ENCODE measurements around the gene LRBA. TPM values are rescaled to one million over a fixed set of nuclear protein-coding genes. Genes with fewer than 3 reads are reported as not detected.

LRBA gene
- total RNA-seq, 1 donor from 2014 or later: 28.2 TPM

DNA sequence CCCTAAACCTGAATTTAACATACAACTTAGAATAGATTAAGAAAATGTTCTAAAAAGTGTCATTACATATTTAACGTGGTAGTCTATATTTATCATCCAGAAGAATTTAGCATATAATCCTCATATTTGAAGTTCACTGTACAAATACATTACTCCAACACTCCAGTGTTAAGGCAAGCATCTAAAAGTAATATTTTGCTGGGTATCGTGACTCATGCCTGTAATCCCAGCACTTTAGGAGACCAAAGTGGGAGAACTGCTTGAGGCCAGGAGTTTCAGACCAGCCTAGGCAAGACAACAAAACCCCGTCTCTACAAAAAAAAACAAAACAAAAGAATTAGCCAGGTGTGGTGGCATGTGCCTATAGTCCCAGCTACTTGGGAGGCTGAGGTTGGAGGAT lies 24.8 kb downstream of the LRBA start:
- Mint-ChIP-seq H3K9me3 (peaks cover 3% of the 10 kb centered on the region), H3K4me3 (no peak overlapping the region), H3K27me3 (ENCODE audit: low read depth) (no peaks in the 10 kb centered on the region), H3K36me3 (ENCODE audit: low read depth) (no peaks in the 10 kb centered on the region), H3K27ac (ENCODE audit: unreplicated experiment) (no peak overlapping the region), H3K4me1 (no peaks in the 10 kb centered on the region)
- no peak for DNase-seq (ENCODE audit: low read depth, low spot score)
- TF ChIP-seq, protein P1, sequence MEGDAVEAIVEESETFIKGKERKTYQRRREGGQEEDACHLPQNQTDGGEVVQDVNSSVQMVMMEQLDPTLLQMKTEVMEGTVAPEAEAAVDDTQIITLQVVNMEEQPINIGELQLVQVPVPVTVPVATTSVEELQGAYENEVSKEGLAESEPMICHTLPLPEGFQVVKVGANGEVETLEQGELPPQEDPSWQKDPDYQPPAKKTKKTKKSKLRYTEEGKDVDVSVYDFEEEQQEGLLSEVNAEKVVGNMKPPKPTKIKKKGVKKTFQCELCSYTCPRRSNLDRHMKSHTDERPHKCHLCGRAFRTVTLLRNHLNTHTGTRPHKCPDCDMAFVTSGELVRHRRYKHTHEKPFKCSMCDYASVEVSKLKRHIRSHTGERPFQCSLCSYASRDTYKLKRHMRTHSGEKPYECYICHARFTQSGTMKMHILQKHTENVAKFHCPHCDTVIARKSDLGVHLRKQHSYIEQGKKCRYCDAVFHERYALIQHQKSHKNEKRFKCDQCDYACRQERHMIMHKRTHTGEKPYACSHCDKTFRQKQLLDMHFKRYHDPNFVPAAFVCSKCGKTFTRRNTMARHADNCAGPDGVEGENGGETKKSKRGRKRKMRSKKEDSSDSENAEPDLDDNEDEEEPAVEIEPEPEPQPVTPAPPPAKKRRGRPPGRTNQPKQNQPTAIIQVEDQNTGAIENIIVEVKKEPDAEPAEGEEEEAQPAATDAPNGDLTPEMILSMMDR (conservative IDR thresholded peaks at IDR 0.05): no peak

DNA sequence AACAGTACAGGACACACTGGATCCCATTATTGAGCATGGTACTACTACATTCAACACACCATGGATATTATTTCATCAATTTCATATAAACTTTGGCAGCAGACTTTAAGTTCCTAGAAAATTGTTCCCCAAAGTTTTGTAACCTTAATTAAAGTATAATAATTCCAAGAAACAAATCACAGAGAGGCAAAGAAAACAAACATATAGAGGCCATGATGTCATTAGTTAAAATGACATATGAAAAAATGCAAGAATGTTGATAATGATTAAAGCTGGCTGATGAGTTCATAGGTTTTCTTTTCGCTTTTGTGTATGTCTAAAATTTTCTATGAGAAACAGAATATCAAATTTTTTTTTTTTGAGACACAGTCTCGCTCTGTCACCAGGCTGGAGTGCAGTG lies 26.8 kb downstream of the LRBA start:
- Mint-ChIP-seq H3K9me3 (no peaks in the 10 kb centered on the region), H3K27me3 (ENCODE audit: low read depth) (no peaks in the 10 kb centered on the region), H3K36me3 (ENCODE audit: low read depth) (no peaks in the 10 kb centered on the region), H3K4me3 (no peak overlapping the region), H3K27ac (ENCODE audit: unreplicated experiment) (no peak overlapping the region), H3K4me1 (no peaks in the 10 kb centered on the region)
- no peak for DNase-seq (ENCODE audit: low read depth, low spot score)
- TF ChIP-seq, protein P1 (conservative IDR thresholded peaks at IDR 0.05): no peak

DNA sequence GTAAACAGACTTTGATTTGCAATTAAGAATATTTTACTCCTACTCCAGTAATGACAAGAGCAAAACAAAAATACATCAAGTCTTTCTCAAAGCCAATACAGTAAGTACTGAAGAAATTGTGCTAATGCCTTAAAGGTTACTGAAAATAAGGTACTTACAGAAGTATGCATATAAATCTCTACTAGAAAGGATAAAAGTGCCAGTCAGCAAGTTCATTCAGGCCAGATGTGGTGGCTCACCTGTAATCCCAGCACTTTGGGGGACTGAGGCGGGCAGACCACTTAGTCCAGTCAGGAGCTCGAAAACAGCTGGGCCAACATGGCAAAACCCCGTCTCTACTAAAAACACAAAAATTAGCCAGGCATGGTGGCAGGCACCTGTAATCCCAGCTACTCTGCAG lies 27.9 kb downstream of the LRBA start:
- Mint-ChIP-seq H3K4me3 (no peak overlapping the region), H3K27ac (ENCODE audit: unreplicated experiment) (no peak overlapping the region), H3K4me1 (no peaks in the 10 kb centered on the region), H3K27me3 (ENCODE audit: low read depth) (no peaks in the 10 kb centered on the region), H3K9me3 (no peaks in the 10 kb centered on the region), H3K36me3 (ENCODE audit: low read depth) (no peaks in the 10 kb centered on the region)
- TF ChIP-seq, protein P1 (conservative IDR thresholded peaks at IDR 0.05): no peak
- DNase-seq (ENCODE audit: low read depth, low spot score): no peak

- H3K27ac Mint-ChIP-seq (ENCODE audit: unreplicated experiment): no peak overlapping the region
- no peaks in the 10 kb centered on the region for H3K4me1 Mint-ChIP-seq
- no peaks in the 10 kb centered on the region for H3K9me3 Mint-ChIP-seq
- H3K4me3 Mint-ChIP-seq: no peak overlapping the region
- no peaks in the 10 kb centered on the region for H3K36me3 Mint-ChIP-seq (ENCODE audit: low read depth)
- no peaks in the 10 kb centered on the region for H3K27me3 Mint-ChIP-seq (ENCODE audit: low read depth)
- DNase-seq (ENCODE audit: low read depth, low spot score): no peak
- TF ChIP-seq, protein P1 (conservative IDR thresholded peaks at IDR 0.05): no peak
These were observed 29.0 kb downstream of the LRBA start for GRCh38 chr4:150986085-150986484.

DNA sequence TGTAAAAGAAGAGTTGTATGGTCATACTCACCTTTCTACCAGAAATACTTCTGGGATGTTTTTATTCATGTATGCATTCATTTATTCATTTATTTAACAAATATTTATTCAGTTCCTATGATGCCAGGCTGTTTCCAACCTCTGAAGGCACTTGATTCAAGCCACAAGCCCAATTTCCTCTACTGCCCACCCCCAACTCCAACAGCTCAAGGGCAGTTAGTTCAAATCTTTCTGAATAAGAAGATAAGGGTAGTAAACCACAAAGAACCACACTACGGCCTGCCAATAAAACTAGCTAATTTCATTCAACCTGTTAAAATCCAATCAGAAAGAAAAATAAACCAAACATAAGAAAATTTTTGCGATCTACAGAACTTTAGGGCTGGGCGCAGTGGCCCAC lies 31.2 kb downstream of the LRBA start:
- no peaks in the 10 kb centered on the region for H3K27me3 Mint-ChIP-seq (ENCODE audit: low read depth)
- TF ChIP-seq, protein P1 (conservative IDR thresholded peaks at IDR 0.05): no peak
- no peaks in the 10 kb centered on the region for H3K4me1 Mint-ChIP-seq
- peaks cover 9% of the 10 kb centered on the region for H3K36me3 Mint-ChIP-seq (ENCODE audit: low read depth)
- no peak overlapping the region for H3K27ac Mint-ChIP-seq (ENCODE audit: unreplicated experiment)
- H3K4me3 Mint-ChIP-seq: no peak overlapping the region
- no peak for DNase-seq (ENCODE audit: low read depth, low spot score)
- H3K9me3 Mint-ChIP-seq: no peaks in the 10 kb centered on the region
